ENCODE measurements around the gene SSR2. TPM values are rescaled to one million over a fixed set of nuclear protein-coding genes. Genes with fewer than 3 reads are reported as not detected.
"Not testable (repeated sequence)": the region's sequence is repeated elsewhere in the genome, so short reads cannot be mapped to it uniquely, and the experiment has no call there.

SSR2 gene
- total RNA-seq, 4 donors from 2014 or later: 115 to 215 (median 179) TPM

- peak overlapping the region in 3 of 4 donors; percentile 31 to 61 (median 39) for H3K4me3 ChIP-seq
Observed at GRCh38 chr1:155989242-155990004, 31.3 kb downstream of the SSR2 start.

GRCh38 chr1:155984903-155985645 is 35.7 kb downstream of the SSR2 start:
- Histone ChIP-seq H3K4me1 (peaks cover 35 to 69% (median 37%) of the 10 kb centered on the region in 3 donors), H3K27ac (peak overlapping the region in 3 of 4 donors; percentile 5 to 97 (median 96))

More at GRCh38 chr1:155989242-155990004, 31.3 kb downstream of the SSR2 start:
- Histone ChIP-seq H3K27me3 (no peaks in the 10 kb centered on the region), H3K27ac (peak overlapping the region in 3 of 4 donors; percentile 51 to 79 (median 71)), H3K36me3 (no peaks in the 10 kb centered on the region), H3K9me3 (no peaks in the 10 kb centered on the region), H3K4me1 (peaks cover 3 to 41% (median 3%) of the 10 kb centered on the region in 3 donors)
- DNase-seq: peak; percentile 35
- intact Hi-C loops (cut with DNase I): loop anchor here (5.0 kb wide), 1 partner anchor 52 kb away; no protein-coding TSS in a partner anchor
- TF ChIP-seq POLR2A (IDR thresholded peaks at IDR 0.05): no peak
- TF ChIP-seq, protein P1, sequence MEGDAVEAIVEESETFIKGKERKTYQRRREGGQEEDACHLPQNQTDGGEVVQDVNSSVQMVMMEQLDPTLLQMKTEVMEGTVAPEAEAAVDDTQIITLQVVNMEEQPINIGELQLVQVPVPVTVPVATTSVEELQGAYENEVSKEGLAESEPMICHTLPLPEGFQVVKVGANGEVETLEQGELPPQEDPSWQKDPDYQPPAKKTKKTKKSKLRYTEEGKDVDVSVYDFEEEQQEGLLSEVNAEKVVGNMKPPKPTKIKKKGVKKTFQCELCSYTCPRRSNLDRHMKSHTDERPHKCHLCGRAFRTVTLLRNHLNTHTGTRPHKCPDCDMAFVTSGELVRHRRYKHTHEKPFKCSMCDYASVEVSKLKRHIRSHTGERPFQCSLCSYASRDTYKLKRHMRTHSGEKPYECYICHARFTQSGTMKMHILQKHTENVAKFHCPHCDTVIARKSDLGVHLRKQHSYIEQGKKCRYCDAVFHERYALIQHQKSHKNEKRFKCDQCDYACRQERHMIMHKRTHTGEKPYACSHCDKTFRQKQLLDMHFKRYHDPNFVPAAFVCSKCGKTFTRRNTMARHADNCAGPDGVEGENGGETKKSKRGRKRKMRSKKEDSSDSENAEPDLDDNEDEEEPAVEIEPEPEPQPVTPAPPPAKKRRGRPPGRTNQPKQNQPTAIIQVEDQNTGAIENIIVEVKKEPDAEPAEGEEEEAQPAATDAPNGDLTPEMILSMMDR (IDR thresholded peaks at IDR 0.05): peak; percentile 95 to 99 (median 98)
- 5 to 20% methylated on average over 2 to 7 of the region's 9 CpGs for WGBS, 2 donors

DNA sequence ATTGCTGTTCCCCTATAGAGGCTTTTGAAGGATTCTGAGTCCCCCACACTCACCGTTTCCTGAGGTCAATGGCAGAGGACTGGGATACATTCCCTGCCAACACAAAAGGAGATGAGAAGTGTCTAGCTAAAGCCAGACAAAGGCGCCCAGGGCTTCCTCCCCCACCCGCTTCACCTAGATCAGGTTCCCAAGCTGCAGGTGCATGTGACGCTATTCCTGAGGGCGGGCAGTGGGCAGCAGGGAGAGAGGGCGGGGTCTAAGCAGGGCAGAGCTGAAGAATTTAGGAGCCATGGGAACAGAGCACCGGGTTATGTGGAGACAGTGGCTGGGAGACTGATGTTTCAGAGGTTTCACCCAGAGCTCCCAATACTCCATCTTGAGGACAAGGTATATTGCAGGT is 36.4 kb downstream of the SSR2 start:
- TF ChIP-seq POLR2A (IDR thresholded peaks at IDR 0.05): no peak
- TF ChIP-seq, protein P1 (IDR thresholded peaks at IDR 0.05): no peak
- Histone ChIP-seq H3K27ac (peak overlapping the region in 3 of 4 donors; percentile 96 to 98 (median 97)), H3K27me3 (no peaks in the 10 kb centered on the region), H3K9me3 (no peaks in the 10 kb centered on the region), H3K4me3 (no peak overlapping the region), H3K4me1 (peaks cover 42 to 71% (median 45%) of the 10 kb centered on the region in 3 donors), H3K36me3 (no peaks in the 10 kb centered on the region)
- WGBS, 2 donors: 66 to 77% methylated on average over 3 to 6 of the region's 7 CpGs
- intact Hi-C loops (cut with DNase I): no loop called here
- no peak for DNase-seq

More at GRCh38 chr1:155984903-155985645, 35.7 kb downstream of the SSR2 start:
- H3K9me3 ChIP-seq, H3K27me3 ChIP-seq, H3K4me3 ChIP-seq, DNase-seq, H3K36me3 ChIP-seq: not testable (repeated sequence)
- WGBS, 2 donors: 86 to 88% methylated on average over 11 of the region's 11 CpGs
- intact Hi-C loops (cut with DNase I): loop anchor here (5.0 kb wide), 1 partner anchor 48 kb away; no protein-coding TSS in a partner anchor

DNA sequence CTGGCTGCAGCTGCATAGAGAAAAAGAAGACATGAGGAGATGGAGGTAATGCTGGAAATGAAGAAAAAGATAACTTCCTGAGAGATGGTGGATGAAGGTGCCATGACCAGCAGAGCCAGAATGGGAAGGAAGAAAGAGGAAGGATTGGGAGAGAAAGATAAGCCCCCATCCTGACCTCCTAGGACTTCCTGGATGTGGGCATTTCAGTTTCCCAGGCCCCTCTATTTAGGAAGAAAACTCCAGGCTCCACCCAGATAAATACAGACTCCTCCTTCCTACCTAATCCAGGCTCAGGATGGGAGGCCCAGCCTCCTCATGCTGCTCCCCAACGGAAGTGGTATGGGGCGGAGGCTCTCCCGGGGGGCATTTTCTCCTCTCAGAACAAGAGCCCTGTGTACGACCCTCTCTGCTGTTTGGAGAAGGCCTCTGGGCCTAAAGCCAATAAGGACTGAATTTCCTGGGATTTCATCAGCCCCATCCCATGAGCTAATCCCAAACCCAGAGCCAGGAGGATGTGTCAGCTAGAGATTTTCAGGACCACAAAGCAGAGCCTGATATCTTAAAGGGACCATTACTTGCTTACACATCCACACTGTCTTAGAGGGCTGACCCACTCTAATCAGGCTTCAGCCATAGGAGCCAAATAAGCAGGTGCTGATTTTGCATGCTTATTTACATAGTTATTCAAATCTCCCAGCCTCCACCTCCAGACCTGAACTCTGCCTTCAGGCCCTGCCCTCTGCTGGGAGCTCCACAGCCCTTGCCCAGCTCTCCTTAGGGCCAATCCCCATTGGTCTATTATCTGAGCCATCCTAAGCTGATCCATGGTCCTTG is 37.3 kb downstream of the SSR2 start:
- Histone ChIP-seq H3K9me3 (no peaks in the 10 kb centered on the region), H3K36me3 (no peaks in the 10 kb centered on the region), H3K4me1 (peaks cover 45 to 70% (median 48%) of the 10 kb centered on the region in 3 donors), H3K4me3 (peak overlapping the region in 2 of 4 donors; percentile 18 to 24), H3K27me3 (no peaks in the 10 kb centered on the region), H3K27ac (peak overlapping the region; percentile 54 to 98 (median 96))
- TF ChIP-seq, protein P1 (IDR thresholded peaks at IDR 0.05): no peak
- TF ChIP-seq POLR2A (IDR thresholded peaks at IDR 0.05): peak in 1 of 4 donors; percentile 22
- no peak for DNase-seq
- intact Hi-C loops (cut with DNase I): no loop called here
- WGBS, 2 donors: 33% methylated on average over 4 of the region's 4 CpGs; no CpG with 5 or more reads in 1 of the 2 donors

DNA sequence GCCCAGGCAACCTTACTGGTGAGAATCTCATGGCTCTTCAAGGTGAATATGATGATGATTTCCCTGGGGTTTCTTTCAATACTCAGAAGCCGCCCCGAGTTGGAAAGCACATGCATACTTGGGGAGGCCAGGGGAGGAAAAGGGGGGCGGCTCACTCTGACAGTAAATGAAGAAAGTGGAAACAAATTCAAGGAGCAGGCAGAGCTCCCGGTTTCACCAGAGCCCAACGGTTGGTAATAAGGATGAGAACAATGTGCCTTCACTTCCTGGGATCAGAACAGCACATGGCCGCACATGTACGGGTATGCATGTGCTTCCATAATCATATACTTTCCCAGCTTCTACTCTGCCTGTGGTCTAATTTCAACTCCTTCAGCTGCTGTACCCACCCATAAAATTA is 38.6 kb downstream of the SSR2 start:
- peaks cover 48 to 76% (median 50%) of the 10 kb centered on the region in 3 donors for H3K4me1 ChIP-seq
- no peaks in the 10 kb centered on the region for H3K36me3 ChIP-seq
- H3K4me3 ChIP-seq: peak overlapping the region in 1 of 4 donors; percentile 24
- H3K27ac ChIP-seq: peak overlapping the region; percentile 90 to 98 (median 96)
- intact Hi-C loops (cut with DNase I): no loop called here
- no peaks in the 10 kb centered on the region for H3K9me3 ChIP-seq
- no peaks in the 10 kb centered on the region for H3K27me3 ChIP-seq
- no peak for TF ChIP-seq POLR2A (IDR thresholded peaks at IDR 0.05)
- TF ChIP-seq, protein P1 (IDR thresholded peaks at IDR 0.05): no peak
- no peak for DNase-seq
- WGBS, 2 donors: 54 to 60% methylated on average over 7 of the region's 7 CpGs
